ENCODE data around the gene KLRG1. TPM values are rescaled to one million over a fixed set of nuclear protein-coding genes. Genes with fewer than 3 reads are reported as not detected.
A peak's percentile ranks its signal among the peaks of the same experiment; 100 is the strongest.

The KLRG1 gene
- total and polyA plus RNA-seq, 4 donors: 4.5 to 9.4 (median 6.0) TPM

DNA sequence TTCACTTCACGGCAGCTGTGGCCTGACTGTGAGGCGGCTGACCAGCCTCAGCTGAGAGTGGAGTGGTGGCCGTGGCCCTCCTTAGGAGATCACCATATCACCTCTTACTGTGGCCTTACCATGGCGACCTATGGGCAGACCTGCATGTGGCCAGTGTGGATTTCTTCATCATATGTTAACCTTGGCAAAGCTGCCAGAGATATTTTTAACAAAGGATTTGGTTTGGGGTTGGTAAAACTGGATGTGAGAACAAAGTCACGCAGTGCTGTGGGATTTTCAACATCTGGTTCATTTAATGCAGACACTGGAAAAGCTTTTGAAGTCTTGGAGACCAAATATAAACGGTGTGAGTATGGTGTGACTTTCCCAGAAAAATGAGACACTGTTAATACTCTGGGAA, 46.9 kb downstream of the KLRG1 start:
- H3K9me3 ChIP-seq (ENCODE audit: control insufficient read depth, insufficient read depth, low read length): no peaks in the 10 kb centered on the region
- no peak for DNase-seq (ENCODE audit: low read depth in 4 of 6, low spot score in 6 of 6)
- H3K4me3 ChIP-seq (ENCODE audit: low read depth, low read length): no peak overlapping the region
- H3K27ac ChIP-seq (ENCODE audit: low read depth, low read length): no peak overlapping the region
- no peaks in the 10 kb centered on the region for H3K27me3 ChIP-seq (ENCODE audit: control insufficient read depth, insufficient read depth, low read length)
- no peaks in the 10 kb centered on the region for H3K36me3 ChIP-seq (ENCODE audit: control insufficient read depth, insufficient read depth, low read length)
- H3K4me1 ChIP-seq (ENCODE audit: control insufficient read depth, insufficient read depth, low read length): no peaks in the 10 kb centered on the region
- 95% methylated on average over 4 of the region's 6 CpGs for WGBS (ENCODE audit: insufficient coverage)

DNA sequence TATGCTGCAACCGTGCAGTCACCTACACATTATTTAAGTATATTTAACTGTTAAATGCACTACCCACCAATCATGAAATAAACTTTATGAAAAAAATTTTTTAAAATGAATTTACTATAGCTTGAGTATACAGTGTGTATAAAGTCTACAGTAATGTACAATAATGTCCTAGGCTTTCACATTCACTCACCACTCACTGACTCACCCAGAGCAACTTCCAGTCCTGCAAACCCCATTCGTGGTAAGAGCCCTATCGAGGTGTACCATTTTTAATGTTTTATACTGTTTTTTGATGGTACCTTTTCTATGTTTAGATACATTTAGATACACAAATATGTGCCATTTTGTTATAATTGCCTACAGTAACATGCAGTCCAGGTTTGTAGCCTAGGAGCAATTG, 48.1 kb downstream of the KLRG1 start:
- no peaks in the 10 kb centered on the region for H3K36me3 ChIP-seq (ENCODE audit: control insufficient read depth, insufficient read depth, low read length)
- H3K4me1 ChIP-seq (ENCODE audit: control insufficient read depth, insufficient read depth, low read length): no peaks in the 10 kb centered on the region
- H3K27me3 ChIP-seq (ENCODE audit: control insufficient read depth, insufficient read depth, low read length): no peaks in the 10 kb centered on the region
- H3K27ac ChIP-seq (ENCODE audit: low read depth, low read length): no peak overlapping the region
- no peak for DNase-seq (ENCODE audit: low read depth in 4 of 6, low spot score in 6 of 6)
- WGBS (ENCODE audit: insufficient coverage): no CpG with 5 or more reads among the region's 3 CpGs
- H3K4me3 ChIP-seq (ENCODE audit: low read depth, low read length): no peak overlapping the region
- H3K9me3 ChIP-seq (ENCODE audit: control insufficient read depth, insufficient read depth, low read length): no peaks in the 10 kb centered on the region

- Histone ChIP-seq H3K27ac (ENCODE audit: low read depth, low read length) (no peak overlapping the region), H3K36me3 (ENCODE audit: control insufficient read depth, insufficient read depth, low read length) (no peaks in the 10 kb centered on the region), H3K4me3 (ENCODE audit: low read depth, low read length) (no peak overlapping the region), H3K27me3 (ENCODE audit: control insufficient read depth, insufficient read depth, low read length) (no peaks in the 10 kb centered on the region), H3K9me3 (ENCODE audit: control insufficient read depth, insufficient read depth, low read length) (no peaks in the 10 kb centered on the region), H3K4me1 (ENCODE audit: control insufficient read depth, insufficient read depth, low read length) (no peaks in the 10 kb centered on the region)
- DNase-seq (ENCODE audit: low read depth in 4 of 6, low spot score in 6 of 6): peak in 4 of 6 donors; percentile 20 to 84 (median 48)
- WGBS (ENCODE audit: insufficient coverage): no CpG with 5 or more reads among the region's 3 CpGs
These were observed 50.1 kb downstream of the KLRG1 start for GRCh38 chr12:9039397-9039977.

DNA sequence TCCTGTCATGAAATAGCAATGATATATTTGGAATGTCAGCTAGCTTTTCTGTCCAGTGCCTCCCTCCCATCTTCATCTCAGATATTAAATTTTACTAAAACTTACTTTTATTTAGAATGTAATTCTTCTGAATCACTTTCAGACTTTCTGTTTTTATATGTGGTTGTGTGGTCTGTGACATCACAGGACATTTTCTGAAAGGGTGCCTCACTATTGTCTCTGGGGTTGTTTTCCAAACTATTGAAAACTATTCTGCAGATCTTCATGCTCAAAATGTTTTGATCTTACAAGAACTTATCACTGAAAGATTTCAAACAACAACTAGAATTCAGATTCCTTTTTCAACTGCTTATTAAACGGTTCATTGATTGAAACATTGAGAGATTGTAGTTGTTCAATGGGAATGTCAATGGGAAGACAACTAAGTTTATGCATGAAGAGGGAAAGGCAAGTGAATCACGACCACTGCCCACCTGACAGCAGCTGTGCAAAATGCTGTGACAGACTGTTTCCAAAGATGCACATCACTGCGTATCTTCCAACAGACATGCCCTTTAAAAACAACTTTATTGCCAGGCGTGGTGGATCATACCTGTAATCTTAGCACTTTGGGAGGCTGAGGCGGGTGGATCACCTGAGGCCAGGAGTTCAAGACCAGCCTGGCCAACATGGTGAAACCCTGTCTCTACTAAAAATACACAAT, 51.3 kb downstream of the KLRG1 start:
- 100% methylated on average over 2 of the region's 5 CpGs for WGBS (ENCODE audit: insufficient coverage)

DNA sequence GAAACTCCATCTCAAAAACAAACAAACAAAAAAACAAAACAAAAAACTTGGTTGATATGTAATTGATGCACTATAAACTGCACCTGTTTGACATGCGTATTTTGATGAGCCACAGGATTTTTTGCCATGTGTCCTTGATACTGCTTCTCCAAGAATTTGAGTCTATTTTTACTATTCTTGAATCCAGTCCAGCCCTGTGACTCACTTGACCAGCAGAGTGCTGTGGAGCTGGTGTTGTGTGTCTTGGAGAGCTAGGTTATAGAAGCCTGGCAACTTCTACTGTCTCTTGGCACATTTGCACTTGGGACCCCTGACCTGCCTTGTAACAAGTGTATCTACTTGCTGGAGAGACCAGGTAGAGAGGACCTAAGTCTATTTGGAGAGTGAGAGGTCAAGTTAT, 52.0 kb downstream of the KLRG1 start:
- Histone ChIP-seq H3K4me3 (ENCODE audit: low read depth, low read length) (no peak overlapping the region), H3K27ac (ENCODE audit: low read depth, low read length) (no peak overlapping the region), H3K9me3 (ENCODE audit: control insufficient read depth, insufficient read depth, low read length) (no peaks in the 10 kb centered on the region), H3K4me1 (ENCODE audit: control insufficient read depth, insufficient read depth, low read length) (no peaks in the 10 kb centered on the region), H3K36me3 (ENCODE audit: control insufficient read depth, insufficient read depth, low read length) (no peaks in the 10 kb centered on the region), H3K27me3 (ENCODE audit: control insufficient read depth, insufficient read depth, low read length) (no peaks in the 10 kb centered on the region)
- no CpG with 5 or more reads among the region's 1 CpG for WGBS (ENCODE audit: insufficient coverage)
- no peak for DNase-seq (ENCODE audit: low read depth in 4 of 6, low spot score in 6 of 6)

More for the DNA sequence above, 51.3 kb downstream of the KLRG1 start:
- Histone ChIP-seq H3K4me1 (ENCODE audit: control insufficient read depth, insufficient read depth, low read length) (no peaks in the 10 kb centered on the region), H3K4me3 (ENCODE audit: low read depth, low read length) (no peak overlapping the region), H3K27ac (ENCODE audit: low read depth, low read length) (no peak overlapping the region), H3K36me3 (ENCODE audit: control insufficient read depth, insufficient read depth, low read length) (no peaks in the 10 kb centered on the region), H3K27me3 (ENCODE audit: control insufficient read depth, insufficient read depth, low read length) (no peaks in the 10 kb centered on the region), H3K9me3 (ENCODE audit: control insufficient read depth, insufficient read depth, low read length) (no peaks in the 10 kb centered on the region)
- no peak for DNase-seq (ENCODE audit: low read depth in 4 of 6, low spot score in 6 of 6)

DNA sequence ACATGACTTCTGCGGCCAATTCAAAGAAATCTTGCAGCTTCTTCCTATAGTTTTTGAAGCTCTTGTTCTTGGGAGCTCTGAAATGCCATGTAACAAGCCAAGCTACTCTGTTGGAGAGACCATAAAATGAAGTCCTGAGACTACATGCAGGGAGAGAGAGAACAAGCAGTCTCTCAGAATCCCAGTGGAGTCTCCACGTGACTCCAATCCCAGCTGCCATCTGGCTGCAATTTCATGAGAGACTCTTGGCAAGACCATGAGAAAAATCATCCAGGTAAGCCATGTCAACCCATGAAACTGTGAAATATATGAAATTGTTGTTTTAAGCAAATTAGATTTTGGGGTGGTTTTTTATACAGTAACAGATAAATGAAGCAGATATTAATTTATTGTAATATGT, 54.4 kb downstream of the KLRG1 start:
- Histone ChIP-seq H3K4me3 (ENCODE audit: low read depth, low read length) (no peak overlapping the region), H3K27ac (ENCODE audit: low read depth, low read length) (no peak overlapping the region), H3K27me3 (ENCODE audit: control insufficient read depth, insufficient read depth, low read length) (no peaks in the 10 kb centered on the region), H3K36me3 (ENCODE audit: control insufficient read depth, insufficient read depth, low read length) (no peaks in the 10 kb centered on the region), H3K4me1 (ENCODE audit: control insufficient read depth, insufficient read depth, low read length) (no peaks in the 10 kb centered on the region), H3K9me3 (ENCODE audit: control insufficient read depth, insufficient read depth, low read length) (no peaks in the 10 kb centered on the region)
- DNase-seq (ENCODE audit: low read depth in 4 of 6, low spot score in 6 of 6): no peak
- 64% methylated on average over 2 of the region's 2 CpGs for WGBS (ENCODE audit: insufficient coverage)

- 83% methylated on average over 1 of the region's 1 CpG for WGBS (ENCODE audit: insufficient coverage)
These were observed 57.8 kb downstream of the KLRG1 start for GRCh38 chr12:9047105-9047504.

GRCh38 chr12:9048930-9049329, 59.6 kb downstream of the KLRG1 start:
- H3K9me3 ChIP-seq (ENCODE audit: control insufficient read depth, insufficient read depth, low read length): no peaks in the 10 kb centered on the region
- H3K4me3 ChIP-seq (ENCODE audit: low read depth, low read length): no peak overlapping the region
- no peak for DNase-seq (ENCODE audit: low read depth in 4 of 6, low spot score in 6 of 6)
- no peak overlapping the region for H3K27ac ChIP-seq (ENCODE audit: low read depth, low read length)
- H3K27me3 ChIP-seq (ENCODE audit: control insufficient read depth, insufficient read depth, low read length): no peaks in the 10 kb centered on the region
- no peaks in the 10 kb centered on the region for H3K4me1 ChIP-seq (ENCODE audit: control insufficient read depth, insufficient read depth, low read length)
- H3K36me3 ChIP-seq (ENCODE audit: control insufficient read depth, insufficient read depth, low read length): no peaks in the 10 kb centered on the region
- WGBS (ENCODE audit: insufficient coverage): 100% methylated on average over 2 of the region's 2 CpGs

More at GRCh38 chr12:9047105-9047504, 57.8 kb downstream of the KLRG1 start:
- H3K36me3 ChIP-seq (ENCODE audit: control insufficient read depth, insufficient read depth, low read length): no peaks in the 10 kb centered on the region
- H3K4me1 ChIP-seq (ENCODE audit: control insufficient read depth, insufficient read depth, low read length): no peaks in the 10 kb centered on the region
- H3K27me3 ChIP-seq (ENCODE audit: control insufficient read depth, insufficient read depth, low read length): no peaks in the 10 kb centered on the region
- H3K27ac ChIP-seq (ENCODE audit: low read depth, low read length): no peak overlapping the region
- no peaks in the 10 kb centered on the region for H3K9me3 ChIP-seq (ENCODE audit: control insufficient read depth, insufficient read depth, low read length)
- H3K4me3 ChIP-seq (ENCODE audit: low read depth, low read length): no peak overlapping the region
- DNase-seq (ENCODE audit: low read depth in 4 of 6, low spot score in 6 of 6): no peak

- Histone ChIP-seq H3K27me3 (ENCODE audit: control insufficient read depth, insufficient read depth, low read length) (no peaks in the 10 kb centered on the region), H3K4me1 (ENCODE audit: control insufficient read depth, insufficient read depth, low read length) (no peaks in the 10 kb centered on the region), H3K27ac (ENCODE audit: low read depth, low read length) (no peak overlapping the region), H3K4me3 (ENCODE audit: low read depth, low read length) (no peak overlapping the region), H3K9me3 (ENCODE audit: control insufficient read depth, insufficient read depth, low read length) (no peaks in the 10 kb centered on the region), H3K36me3 (ENCODE audit: control insufficient read depth, insufficient read depth, low read length) (no peaks in the 10 kb centered on the region)
- DNase-seq (ENCODE audit: low read depth in 4 of 6, low spot score in 6 of 6): peak in 5 of 6 donors; percentile 20 to 85 (median 30)
- no CpG with 5 or more reads among the region's 6 CpGs for WGBS (ENCODE audit: insufficient coverage)
These were observed 60.3 kb downstream of the KLRG1 start for GRCh38 chr12:9049520-9050133.
